ENCODE data around the gene STAM2.

STAM2 gene

DNA sequence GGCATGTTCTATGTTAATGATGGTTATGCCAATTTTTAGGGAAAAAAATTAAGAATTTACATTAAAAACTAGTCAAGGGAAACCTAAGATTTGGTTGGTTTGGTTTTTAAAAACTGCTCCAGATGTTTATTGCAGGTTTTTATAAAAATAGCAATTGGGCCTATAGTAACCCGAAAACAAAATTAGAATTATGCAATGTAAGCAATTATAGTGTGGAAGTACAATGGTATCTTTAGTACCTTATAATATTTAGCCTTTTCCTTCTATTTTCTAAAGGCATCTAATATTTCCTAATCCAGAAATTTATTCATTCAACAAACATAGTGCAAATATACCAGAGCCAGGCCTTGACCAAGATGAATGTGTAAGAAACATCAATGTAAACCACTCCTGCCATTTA is 104.0 kb downstream of the STAM2 start:
- Histone ChIP-seq H3K27me3 (ENCODE audit: control insufficient read depth, insufficient read depth, low read length) (no peaks in the 10 kb centered on the region), H3K9me3 (ENCODE audit: control insufficient read depth, insufficient read depth, low read length) (no peaks in the 10 kb centered on the region), H3K27ac (ENCODE audit: low read depth, low read length) (no peak overlapping the region), H3K4me3 (ENCODE audit: low read depth, low read length) (no peak overlapping the region), H3K9ac (ENCODE audit: low read depth, low read length) (no peak overlapping the region), H3K4me1 (ENCODE audit: control insufficient read depth, insufficient read depth, low read length) (peaks cover 2% of the 10 kb centered on the region), H3K36me3 (ENCODE audit: control insufficient read depth, insufficient read depth, low read length) (no peaks in the 10 kb centered on the region)

DNA sequence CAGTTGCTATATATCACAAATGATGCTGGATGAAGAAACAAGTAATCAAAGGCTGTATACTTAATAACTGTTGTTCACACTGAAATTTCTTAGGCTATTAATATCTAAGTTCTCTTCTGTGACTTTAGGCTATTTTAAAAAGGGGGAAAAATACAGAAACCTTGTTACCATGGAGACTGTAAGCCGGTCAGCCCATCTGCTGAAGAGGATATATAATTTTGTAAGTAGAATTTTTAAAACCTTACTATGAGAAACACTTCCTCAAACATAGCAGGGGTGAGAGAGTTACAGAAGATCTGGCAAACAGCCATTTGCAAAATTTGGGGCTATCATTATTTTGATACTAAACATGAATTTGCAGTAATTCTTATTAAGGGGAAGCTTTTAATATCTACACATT is 104.5 kb downstream of the STAM2 start:
- no peaks in the 10 kb centered on the region for H3K27me3 ChIP-seq (ENCODE audit: control insufficient read depth, insufficient read depth, low read length)
- peaks cover 2% of the 10 kb centered on the region for H3K4me1 ChIP-seq (ENCODE audit: control insufficient read depth, insufficient read depth, low read length)
- no peak overlapping the region for H3K9ac ChIP-seq (ENCODE audit: low read depth, low read length)
- H3K9me3 ChIP-seq (ENCODE audit: control insufficient read depth, insufficient read depth, low read length): no peaks in the 10 kb centered on the region
- no peak overlapping the region for H3K27ac ChIP-seq (ENCODE audit: low read depth, low read length)
- no peak overlapping the region for H3K4me3 ChIP-seq (ENCODE audit: low read depth, low read length)
- H3K36me3 ChIP-seq (ENCODE audit: control insufficient read depth, insufficient read depth, low read length): no peaks in the 10 kb centered on the region

DNA sequence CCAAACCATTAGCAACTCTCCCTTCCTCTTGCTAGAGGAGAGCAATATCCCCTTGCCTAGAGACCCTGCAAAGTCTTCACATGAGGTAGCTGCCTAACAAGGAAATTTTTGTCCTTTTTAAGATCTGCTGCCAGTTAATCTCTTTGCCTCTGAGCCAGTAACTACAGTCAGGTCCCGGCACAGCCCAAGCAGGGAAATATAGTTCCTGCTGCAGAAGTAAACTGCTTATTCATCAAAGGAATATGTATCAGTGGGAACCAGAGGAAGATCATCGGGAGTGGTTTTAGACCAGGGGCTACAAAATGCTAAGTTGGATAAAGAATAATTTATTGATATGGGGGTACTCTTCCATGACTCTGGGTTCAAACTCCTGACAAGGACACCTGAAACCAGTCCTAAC is 107.3 kb downstream of the STAM2 start:
- Histone ChIP-seq H3K36me3 (ENCODE audit: control insufficient read depth, insufficient read depth, low read length) (no peaks in the 10 kb centered on the region), H3K4me3 (ENCODE audit: low read depth, low read length) (no peak overlapping the region), H3K9me3 (ENCODE audit: control insufficient read depth, insufficient read depth, low read length) (no peaks in the 10 kb centered on the region), H3K27me3 (ENCODE audit: control insufficient read depth, insufficient read depth, low read length) (no peaks in the 10 kb centered on the region), H3K4me1 (ENCODE audit: control insufficient read depth, insufficient read depth, low read length) (no peaks in the 10 kb centered on the region; the same call in 1 of the 2 replicates), H3K9ac (ENCODE audit: low read depth, low read length) (no peak overlapping the region), H3K27ac (ENCODE audit: low read depth, low read length) (no peak overlapping the region)

DNA sequence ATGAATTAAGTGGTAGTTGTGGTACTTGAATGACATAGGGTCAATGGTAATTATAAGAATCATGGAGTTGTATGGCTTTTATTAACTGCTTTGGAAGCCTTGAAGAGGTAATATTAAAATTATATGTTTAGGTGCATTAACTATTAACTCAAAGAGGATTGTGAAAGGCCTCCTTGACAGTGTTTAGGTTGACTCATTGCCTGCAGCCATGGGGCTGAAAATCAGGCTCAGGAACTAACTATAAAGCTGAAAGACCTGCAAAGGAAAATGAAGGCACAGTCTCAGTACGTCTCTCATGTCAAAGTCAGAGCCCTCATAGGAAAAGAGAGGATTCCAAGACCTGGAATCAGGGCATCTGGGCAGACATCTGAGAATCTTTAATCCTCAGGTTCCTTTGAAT is 107.7 kb downstream of the STAM2 start:
- H3K9ac ChIP-seq (ENCODE audit: low read depth, low read length): no peak overlapping the region
- no peaks in the 10 kb centered on the region for H3K4me1 ChIP-seq (ENCODE audit: control insufficient read depth, insufficient read depth, low read length)
- H3K27me3 ChIP-seq (ENCODE audit: control insufficient read depth, insufficient read depth, low read length): no peaks in the 10 kb centered on the region
- H3K27ac ChIP-seq (ENCODE audit: low read depth, low read length): no peak overlapping the region
- H3K36me3 ChIP-seq (ENCODE audit: control insufficient read depth, insufficient read depth, low read length): no peaks in the 10 kb centered on the region
- no peak overlapping the region for H3K4me3 ChIP-seq (ENCODE audit: low read depth, low read length)
- H3K9me3 ChIP-seq (ENCODE audit: control insufficient read depth, insufficient read depth, low read length): no peaks in the 10 kb centered on the region

All from HUES48 (cell line).